Caco-2 (cell line): ENCODE measurements around the gene EIF1AD. TPM values are rescaled to one million over a fixed set of nuclear protein-coding genes. Genes with fewer than 3 reads are reported as not detected.
A peak's percentile ranks its signal among the peaks of the same experiment; 100 is the strongest.

ENCODE experiments used
- BruUV-seq: library from RNA; stranded (reverse); fragments of 400-500 nt; replicated peaks from 2 replicates; lab custom pipeline; 2021; lab: Mats Ljungman, UMichigan
- CTCF ChIA-PET: fragments of 300-600 bp; sonication (Branson Sonifier 250); formaldehyde crosslinking; loops from one replicate; lab custom pipeline; 2022; ENCODE audit warnings: antibody characterized with exemption; lab: Charles Lee
- POLR2A ChIA-PET: fragments of 300-600 bp; sonication (Branson Sonifier 250); formaldehyde crosslinking; loops from one replicate; lab custom pipeline; 2022; ENCODE audit warnings: antibody characterized with exemption; lab: Charles Lee
- DNase-seq, 2 experiments: peaks; one replicate each; pipeline versions ENCODE4 v3.0.0 to v3.0.0-alpha.2; 2020 to 2022
- H3K27me3 ChIP-seq: replicated peaks from 2 replicates; pipeline ENCODE4 v1.6.0; 2011; ENCODE audit warnings: low read length; ENCODE audit not compliant: control insufficient read depth, insufficient read depth
- H3K36me3 ChIP-seq: 2 replicates; pipeline ENCODE4 v1.5.1; 2011; ENCODE audit warnings: low read length; ENCODE audit not compliant: control insufficient read depth, insufficient read depth
- H3K4me1 ChIP-seq: fragments of 250-450 bp; sonication (Bioruptor Pico); 2 replicates; pipeline ENCODE4 v1.5.1; 2020; ENCODE audit warnings: mild to moderate bottlenecking
- H3K4me3 ChIP-seq: 2 replicates; pipeline ENCODE4 v1.5.1; 2011; ENCODE audit warnings: low read depth, mild to moderate bottlenecking, control low read depth, low read length
- H3K9me3 ChIP-seq: fragments of 250-450 bp; sonication (Bioruptor Pico); 2 replicates; pipeline ENCODE4 v1.5.1; 2020; ENCODE audit warnings: mild to moderate bottlenecking, moderate library complexity
- H3K27ac Mint-ChIP-seq: one replicate; pipeline ENCODE4 v1.8.0; 2022; ENCODE audit warnings: mixed read lengths; ENCODE audit not compliant: unreplicated experiment
- H3K27me3 Mint-ChIP-seq: one replicate; pipeline ENCODE4 v1.8.0; 2022; ENCODE audit warnings: mixed read lengths; ENCODE audit not compliant: insufficient read depth, unreplicated experiment
- H3K36me3 Mint-ChIP-seq: one replicate; pipeline ENCODE4 v1.8.0; 2022; ENCODE audit warnings: mild to moderate bottlenecking, mixed read lengths; ENCODE audit not compliant: insufficient read depth, unreplicated experiment
- H3K4me1 Mint-ChIP-seq: one replicate; pipeline ENCODE4 v1.8.0; 2022; ENCODE audit warnings: low read depth, mixed read lengths; ENCODE audit not compliant: unreplicated experiment
- H3K4me3 Mint-ChIP-seq: one replicate; pipeline ENCODE4 v1.8.0; 2022; ENCODE audit warnings: mild to moderate bottlenecking, moderate library complexity, mixed read lengths; ENCODE audit not compliant: unreplicated experiment
- H3K9me3 Mint-ChIP-seq: one replicate; pipeline ENCODE4 v1.8.0; 2022; ENCODE audit warnings: mixed read lengths; ENCODE audit not compliant: unreplicated experiment
- intact Hi-C: fragments of 100-400 bp; cut with micrococcal nuclease; formaldehyde crosslinking; loops from one replicate; pipeline ENCODE4 v1.10.0; 2022; ENCODE audit not compliant: unreplicated experiment
- total RNA-seq: library from RNA; stranded (reverse); gene quantifications from 2 replicates; pipeline ENCODE4 v1.2.3, GENCODE V29; 2022
- TF ChIP-seq, protein P1 (sequence below), 2 experiments: fragments of 200-600 bp in 1 of 2; IDR thresholded peaks; 1 replicate in 1 of 2; 2 replicates in 1 of 2; pipeline versions ENCODE4 v1.5.1 to v1.8.0; 2011 to 2022; ENCODE audit warnings: antibody characterized with exemption in 1 of 2, control low read depth in 1 of 2, inconsistent platforms in 1 of 2, low read depth in 1 of 2, low read length in 1 of 2, mild to moderate bottlenecking in 1 of 2, moderate library complexity in 1 of 2; ENCODE audit not compliant: insufficient read depth in 1 of 2, severe bottlenecking in 1 of 2, unreplicated experiment in 1 of 2

Gene EIF1AD
- total RNA-seq, 1 experiment from 2014 or later, result 55.3 TPM

DNA sequence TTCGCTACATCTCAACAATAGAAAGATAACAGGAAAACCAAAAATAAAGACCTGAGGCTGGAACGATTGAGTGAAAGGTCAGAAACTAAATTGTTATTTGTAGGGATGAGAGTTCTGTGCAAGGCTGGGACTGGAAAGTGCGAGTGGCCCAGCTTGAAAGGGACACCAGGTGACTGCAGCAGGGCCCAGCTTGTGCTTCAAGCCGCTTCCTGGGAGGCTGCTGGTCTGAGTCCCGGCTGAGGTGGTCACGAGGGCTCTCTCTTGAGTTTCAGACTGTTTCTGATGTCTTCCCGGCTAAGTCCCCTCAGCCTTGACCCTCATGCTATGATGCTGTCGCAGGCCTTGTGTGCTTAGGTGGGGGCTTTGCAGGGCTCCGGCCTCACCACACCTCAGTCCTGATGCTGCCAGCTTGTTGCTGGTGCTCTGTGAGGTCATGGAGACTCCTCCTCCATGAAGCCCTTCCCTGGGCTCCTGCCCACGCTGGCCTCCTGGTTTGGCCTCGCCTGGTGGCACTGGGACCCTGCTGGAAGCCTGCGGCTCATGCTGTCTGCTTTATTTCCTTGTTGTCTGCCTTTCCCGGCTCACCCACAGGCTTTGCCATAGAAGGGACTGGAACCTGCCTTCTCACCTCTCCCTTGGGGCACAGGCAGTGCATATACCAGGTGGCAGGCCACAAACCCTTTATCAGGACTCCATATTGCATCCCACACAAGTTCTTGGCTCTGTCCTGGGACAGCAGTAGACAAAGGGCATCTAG lies 4.4 kb upstream of the EIF1AD start:
- no peak overlapping the region for H3K27ac Mint-ChIP-seq
- H3K4me3 Mint-ChIP-seq, result no peak overlapping the region
- H3K9me3 ChIP-seq, result no peaks in the 10 kb centered on the region
- no peaks in the 10 kb centered on the region for H3K9me3 Mint-ChIP-seq
- H3K4me3 ChIP-seq, result no peak overlapping the region
- no TSS peak for BruUV-seq
- H3K27me3 Mint-ChIP-seq, result no peaks in the 10 kb centered on the region
- H3K4me1 Mint-ChIP-seq, result peaks cover 7% of the 10 kb centered on the region
- ChIA-PET CTCF (no interaction called here), POLR2A (no interaction called here)
- H3K36me3 ChIP-seq, result no peaks in the 10 kb centered on the region
- TF ChIP-seq, protein P1, sequence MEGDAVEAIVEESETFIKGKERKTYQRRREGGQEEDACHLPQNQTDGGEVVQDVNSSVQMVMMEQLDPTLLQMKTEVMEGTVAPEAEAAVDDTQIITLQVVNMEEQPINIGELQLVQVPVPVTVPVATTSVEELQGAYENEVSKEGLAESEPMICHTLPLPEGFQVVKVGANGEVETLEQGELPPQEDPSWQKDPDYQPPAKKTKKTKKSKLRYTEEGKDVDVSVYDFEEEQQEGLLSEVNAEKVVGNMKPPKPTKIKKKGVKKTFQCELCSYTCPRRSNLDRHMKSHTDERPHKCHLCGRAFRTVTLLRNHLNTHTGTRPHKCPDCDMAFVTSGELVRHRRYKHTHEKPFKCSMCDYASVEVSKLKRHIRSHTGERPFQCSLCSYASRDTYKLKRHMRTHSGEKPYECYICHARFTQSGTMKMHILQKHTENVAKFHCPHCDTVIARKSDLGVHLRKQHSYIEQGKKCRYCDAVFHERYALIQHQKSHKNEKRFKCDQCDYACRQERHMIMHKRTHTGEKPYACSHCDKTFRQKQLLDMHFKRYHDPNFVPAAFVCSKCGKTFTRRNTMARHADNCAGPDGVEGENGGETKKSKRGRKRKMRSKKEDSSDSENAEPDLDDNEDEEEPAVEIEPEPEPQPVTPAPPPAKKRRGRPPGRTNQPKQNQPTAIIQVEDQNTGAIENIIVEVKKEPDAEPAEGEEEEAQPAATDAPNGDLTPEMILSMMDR (IDR thresholded peaks at IDR 0.05; ENCODE audit: insufficient read depth in 1 of 2, low read depth in 1 of 2, low read length in 1 of 2, severe bottlenecking in 1 of 2, unreplicated experiment in 1 of 2), result no peak
- peaks cover 54% of the 10 kb centered on the region for H3K36me3 Mint-ChIP-seq
- H3K27me3 ChIP-seq, result no peaks in the 10 kb centered on the region
- H3K4me1 ChIP-seq, result peaks cover 4% of the 10 kb centered on the region
- DNase-seq, result no peak
- intact Hi-C loops, result no loop called here

DNA sequence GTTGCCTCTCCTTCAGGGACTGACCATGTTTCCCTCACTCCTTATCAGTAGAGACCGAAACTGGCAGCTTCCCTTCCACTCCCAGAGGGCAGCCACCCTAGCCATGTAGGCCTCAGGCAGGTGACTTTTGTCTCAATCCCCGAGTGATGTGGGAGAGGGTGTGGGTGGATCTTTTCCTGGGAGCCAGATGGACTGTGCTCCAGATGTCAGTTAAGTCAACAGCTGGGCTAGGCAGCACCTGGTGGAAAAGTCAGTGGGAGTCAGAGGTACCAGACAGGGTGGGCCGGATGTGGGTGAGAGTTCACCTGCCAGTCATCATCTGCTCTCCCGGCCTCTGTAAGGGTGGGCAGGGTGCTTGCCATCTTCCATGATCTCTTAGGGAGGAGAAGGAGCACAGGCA lies 2.2 kb upstream of the EIF1AD start:
- Histone ChIP-seq H3K27me3 (no peaks in the 10 kb centered on the region), H3K36me3 (peaks cover 5% of the 10 kb centered on the region), H3K4me3 (no peak overlapping the region), H3K4me1 (0 out of 2 replicates have a peak, but pooled peaks cover 7% of the 10 kb centered on the region), H3K9me3 (no peaks in the 10 kb centered on the region)
- intact Hi-C loops, result no loop called here
- CTCF ChIA-PET, result no interaction called here
- peak overlapping the region; percentile 99 for H3K4me3 Mint-ChIP-seq
- no peaks in the 10 kb centered on the region for H3K4me1 Mint-ChIP-seq
- no peaks in the 10 kb centered on the region for H3K9me3 Mint-ChIP-seq
- no peaks in the 10 kb centered on the region for H3K27me3 Mint-ChIP-seq
- BruUV-seq, result no TSS peak
- DNase-seq, result no peak
- no peak overlapping the region for H3K27ac Mint-ChIP-seq
- peaks cover 68% of the 10 kb centered on the region for H3K36me3 Mint-ChIP-seq
- POLR2A ChIA-PET, result no interaction called here
- TF ChIP-seq, protein P1 (IDR thresholded peaks at IDR 0.05; ENCODE audit: insufficient read depth in 1 of 2, low read depth in 1 of 2, low read length in 1 of 2, severe bottlenecking in 1 of 2, unreplicated experiment in 1 of 2), result no peak

DNA sequence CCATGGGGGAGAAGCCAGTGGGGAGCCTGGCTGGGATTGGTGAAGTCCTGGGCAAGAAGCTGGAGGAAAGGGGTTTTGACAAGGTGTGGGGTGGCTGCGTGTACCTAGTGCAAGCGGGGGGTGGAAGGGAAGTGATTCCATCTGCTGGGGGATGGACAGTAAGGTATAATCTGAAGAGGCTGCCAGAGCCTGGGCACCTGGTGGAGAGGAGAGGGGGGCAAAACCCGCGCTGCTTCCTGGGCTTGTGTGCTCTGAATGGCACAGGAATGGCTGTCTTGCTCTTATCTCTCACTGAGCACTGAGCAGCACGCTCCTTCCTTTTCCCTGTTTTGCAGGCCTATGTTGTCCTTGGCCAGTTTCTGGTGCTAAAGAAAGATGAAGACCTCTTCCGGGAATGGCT lies 1.3 kb upstream of the EIF1AD start:
- Histone ChIP-seq H3K4me3 (peak overlapping the region; percentile 92), H3K36me3 (peaks cover 6% of the 10 kb centered on the region), H3K27me3 (no peaks in the 10 kb centered on the region), H3K4me1 (0 out of 2 replicates have a peak, but pooled peaks cover 7% of the 10 kb centered on the region), H3K9me3 (no peaks in the 10 kb centered on the region)
- BruUV-seq, result no TSS peak
- TF ChIP-seq, protein P1 (IDR thresholded peaks at IDR 0.05; ENCODE audit: insufficient read depth in 1 of 2, low read depth in 1 of 2, low read length in 1 of 2, severe bottlenecking in 1 of 2, unreplicated experiment in 1 of 2), result no peak
- ChIA-PET CTCF (interaction anchor here (0.6 to 1.5 kb wide), 3 partner anchors 8 to 115 kb away, joined by 6 to 10 read pairs (median 8); partner anchors contain the start of genes CCDC85B and FIBP), POLR2A (interaction anchor here (1.5 kb wide), 2 partner anchors 8 to 113 kb away, joined by 8 to 29 read pairs; partner anchors contain the start of genes CCDC85B and CST6)
- no peak for DNase-seq
- no peaks in the 10 kb centered on the region for H3K4me1 Mint-ChIP-seq
- peaks cover 73% of the 10 kb centered on the region for H3K36me3 Mint-ChIP-seq
- intact Hi-C loops, result loop anchor here (2.0 kb wide), 1 partner anchor 20 kb away; no protein-coding TSS in a partner anchor
- H3K27me3 Mint-ChIP-seq, result no peaks in the 10 kb centered on the region
- peak overlapping the region; percentile 97 for H3K27ac Mint-ChIP-seq
- no peaks in the 10 kb centered on the region for H3K9me3 Mint-ChIP-seq
- H3K4me3 Mint-ChIP-seq, result peak overlapping the region; percentile 99
